Ecto neural progenitor cell (in vitro differentiated cells): ENCODE results near the gene SH3RF3.
"Not testable (repeated sequence)": the region's sequence is repeated elsewhere in the genome, so short reads cannot be mapped to it uniquely, and the experiment has no call there.

ENCODE experiments used
- DNase-seq: peaks from one replicate; pipeline ENCODE4 v3.0.0-alpha.2; 2018; ENCODE audit warnings: low spot score

Gene SH3RF3

GRCh38 chr2:109128616-109129355, at the start of gene SH3RF3:
Gene SH3RF3, plus strand, starts transcription at chr2:109129205.
- peak; percentile 70 for DNase-seq

GRCh38 chr2:109079590-109079989, 49.4 kb upstream of the SH3RF3 start:
- DNase-seq, result no peak

- no peak for DNase-seq
Measured at GRCh38 chr2:109080109-109080508, 48.9 kb upstream of the SH3RF3 start.

- DNase-seq, result no peak
Measured at GRCh38 chr2:109080757-109081156, 48.2 kb upstream of the SH3RF3 start.

GRCh38 chr2:109081374-109081773, 47.6 kb upstream of the SH3RF3 start:
- no peak for DNase-seq

- DNase-seq, result no peak
Measured at GRCh38 chr2:109083771-109084170, 45.2 kb upstream of the SH3RF3 start.

- DNase-seq, result no peak
Measured at GRCh38 chr2:109084341-109084740, 44.7 kb upstream of the SH3RF3 start.

- no peak for DNase-seq
Measured at GRCh38 chr2:109085912-109086742, 42.9 kb upstream of the SH3RF3 start.

- no peak for DNase-seq
Measured at GRCh38 chr2:109086743-109087020, 42.3 kb upstream of the SH3RF3 start.

- no peak for DNase-seq
Measured at GRCh38 chr2:109087055-109087663, 41.8 kb upstream of the SH3RF3 start.

GRCh38 chr2:109089602-109090300, 39.3 kb upstream of the SH3RF3 start:
- no peak for DNase-seq

- no peak for DNase-seq
Measured at GRCh38 chr2:109091526-109091925, 37.5 kb upstream of the SH3RF3 start.

GRCh38 chr2:109094144-109094543, 34.9 kb upstream of the SH3RF3 start:
- DNase-seq, result no peak

GRCh38 chr2:109098251-109098920, 30.6 kb upstream of the SH3RF3 start:
- DNase-seq, result no peak

- no peak for DNase-seq
Measured at GRCh38 chr2:109098921-109099273, 30.1 kb upstream of the SH3RF3 start.

GRCh38 chr2:109102588-109103233, 26.3 kb upstream of the SH3RF3 start:
- no peak for DNase-seq

GRCh38 chr2:109105113-109105512, 23.9 kb upstream of the SH3RF3 start:
- DNase-seq, result no peak

GRCh38 chr2:109108740-109109139, 20.3 kb upstream of the SH3RF3 start:
- no peak for DNase-seq

GRCh38 chr2:109109342-109109741, 19.7 kb upstream of the SH3RF3 start:
- no peak for DNase-seq

GRCh38 chr2:109110170-109110569, 18.8 kb upstream of the SH3RF3 start:
- no peak for DNase-seq

GRCh38 chr2:109117181-109117580, 11.8 kb upstream of the SH3RF3 start:
- not testable (repeated sequence) for DNase-seq

- no peak for DNase-seq
Measured at GRCh38 chr2:109117780-109118179, 11.2 kb upstream of the SH3RF3 start.
